ENCODE results near the gene SMARCA1. TPM values are rescaled to one million over a fixed set of nuclear protein-coding genes. Genes with fewer than 3 reads are reported as not detected.

Gene SMARCA1
- total and polyA plus RNA-seq, 2 experiments from 2014 or later: 30.1 to 51.8 TPM

DNA sequence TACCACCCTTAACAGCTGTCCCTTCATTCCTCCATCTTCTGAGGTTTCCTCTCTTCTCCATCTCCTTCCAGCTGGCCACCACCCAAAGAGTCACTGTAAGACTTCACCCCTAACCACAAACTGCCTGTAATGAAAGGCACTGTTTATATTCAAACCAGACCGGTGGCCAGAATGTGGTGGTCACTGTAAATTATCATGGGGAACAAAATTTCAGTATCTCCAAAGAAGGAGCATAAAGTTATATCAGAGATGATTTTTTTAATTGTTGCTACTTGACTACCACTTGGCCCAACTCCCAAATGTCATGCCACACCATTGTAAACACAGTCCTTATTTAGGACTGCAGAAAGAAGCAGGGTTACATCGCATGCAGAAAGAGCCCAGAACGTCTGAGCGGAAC, 44.8 kb downstream of the SMARCA1 start:
- Histone ChIP-seq H3K36me3 (ENCODE audit: insufficient read depth) (peaks cover 5% of the 10 kb centered on the region; the same call in 1 of the 2 replicates), H4K20me1 (replicated peaks; ENCODE audit: insufficient read depth) (no peaks in the 10 kb centered on the region), H2AFZ (no peak overlapping the region), H3K79me2 (replicated peaks; ENCODE audit: insufficient read depth) (no peaks in the 10 kb centered on the region), H3K9me2 (ENCODE audit: insufficient read depth) (no peaks in the 10 kb centered on the region), H3K27me3 (ENCODE audit: insufficient read depth) (no peaks in the 10 kb centered on the region), H3K4me2 (no peak overlapping the region), H3K4me1 (ENCODE audit: insufficient read depth) (no peaks in the 10 kb centered on the region), H3F3A (replicated peaks; ENCODE audit: low read depth) (no peaks in the 10 kb centered on the region), H3K27ac (ENCODE audit: low read depth) (no peak overlapping the region), H3K4me3 (no peak overlapping the region)
- Mint-ChIP-seq H3K4me3 (no peak overlapping the region), H3K9me3 (no peaks in the 10 kb centered on the region), H3K4me1 (no peaks in the 10 kb centered on the region), H3K36me3 (ENCODE audit: low read depth) (peaks cover 16% of the 10 kb centered on the region; the same call in 2 of the 3 replicates), H3K27ac (no peak overlapping the region), H3K27me3 (ENCODE audit: insufficient read depth, low read depth, poor library complexity) (no peaks in the 10 kb centered on the region)
- no peak for TF ChIP-seq CREB1 (CRISPR knock-in tag; IDR thresholded peaks at IDR 0.05; ENCODE audit: low read depth)
- ATAC-seq (no peak), DNase-seq (ENCODE audit: low spot score) (no peak)

- Histone ChIP-seq H4K20me1 (replicated peaks; ENCODE audit: insufficient read depth) (no peaks in the 10 kb centered on the region), H3K4me2 (no peak overlapping the region), H3K27me3 (ENCODE audit: insufficient read depth) (no peaks in the 10 kb centered on the region), H3K4me1 (ENCODE audit: insufficient read depth) (no peaks in the 10 kb centered on the region), H3K9me2 (ENCODE audit: insufficient read depth) (no peaks in the 10 kb centered on the region), H2AFZ (no peak overlapping the region), H3K36me3 (ENCODE audit: insufficient read depth) (0 out of 2 replicates have a peak, but pooled peaks cover 5% of the 10 kb centered on the region), H3F3A (replicated peaks; ENCODE audit: low read depth) (no peaks in the 10 kb centered on the region), H3K4me3 (no peak overlapping the region), H3K27ac (ENCODE audit: low read depth) (no peak overlapping the region), H3K79me2 (replicated peaks; ENCODE audit: insufficient read depth) (no peaks in the 10 kb centered on the region)
- no peak overlapping the region for H3K4me3 Mint-ChIP-seq
- H3K27ac Mint-ChIP-seq: no peak overlapping the region
- H3K9me3 Mint-ChIP-seq: no peaks in the 10 kb centered on the region
- no peaks in the 10 kb centered on the region for H3K4me1 Mint-ChIP-seq
- no peaks in the 10 kb centered on the region for H3K27me3 Mint-ChIP-seq (ENCODE audit: insufficient read depth, low read depth, poor library complexity)
- DNase-seq (ENCODE audit: low spot score) (no peak), ATAC-seq (no peak)
- peaks cover 15% of the 10 kb centered on the region; the same call in 2 of the 3 replicates for H3K36me3 Mint-ChIP-seq (ENCODE audit: low read depth)
- TF ChIP-seq, protein P1, sequence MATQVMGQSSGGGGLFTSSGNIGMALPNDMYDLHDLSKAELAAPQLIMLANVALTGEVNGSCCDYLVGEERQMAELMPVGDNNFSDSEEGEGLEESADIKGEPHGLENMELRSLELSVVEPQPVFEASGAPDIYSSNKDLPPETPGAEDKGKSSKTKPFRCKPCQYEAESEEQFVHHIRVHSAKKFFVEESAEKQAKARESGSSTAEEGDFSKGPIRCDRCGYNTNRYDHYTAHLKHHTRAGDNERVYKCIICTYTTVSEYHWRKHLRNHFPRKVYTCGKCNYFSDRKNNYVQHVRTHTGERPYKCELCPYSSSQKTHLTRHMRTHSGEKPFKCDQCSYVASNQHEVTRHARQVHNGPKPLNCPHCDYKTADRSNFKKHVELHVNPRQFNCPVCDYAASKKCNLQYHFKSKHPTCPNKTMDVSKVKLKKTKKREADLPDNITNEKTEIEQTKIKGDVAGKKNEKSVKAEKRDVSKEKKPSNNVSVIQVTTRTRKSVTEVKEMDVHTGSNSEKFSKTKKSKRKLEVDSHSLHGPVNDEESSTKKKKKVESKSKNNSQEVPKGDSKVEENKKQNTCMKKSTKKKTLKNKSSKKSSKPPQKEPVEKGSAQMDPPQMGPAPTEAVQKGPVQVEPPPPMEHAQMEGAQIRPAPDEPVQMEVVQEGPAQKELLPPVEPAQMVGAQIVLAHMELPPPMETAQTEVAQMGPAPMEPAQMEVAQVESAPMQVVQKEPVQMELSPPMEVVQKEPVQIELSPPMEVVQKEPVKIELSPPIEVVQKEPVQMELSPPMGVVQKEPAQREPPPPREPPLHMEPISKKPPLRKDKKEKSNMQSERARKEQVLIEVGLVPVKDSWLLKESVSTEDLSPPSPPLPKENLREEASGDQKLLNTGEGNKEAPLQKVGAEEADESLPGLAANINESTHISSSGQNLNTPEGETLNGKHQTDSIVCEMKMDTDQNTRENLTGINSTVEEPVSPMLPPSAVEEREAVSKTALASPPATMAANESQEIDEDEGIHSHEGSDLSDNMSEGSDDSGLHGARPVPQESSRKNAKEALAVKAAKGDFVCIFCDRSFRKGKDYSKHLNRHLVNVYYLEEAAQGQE (IDR thresholded peaks at IDR 0.05; ENCODE audit: unreplicated experiment): no peak
- TF ChIP-seq ZNF331 (CRISPR knock-in tag; IDR thresholded peaks at IDR 0.05; ENCODE audit: low read depth): no peak
- TF ChIP-seq EZH2phosphoT487 (IDR thresholded peaks at IDR 0.05; ENCODE audit: unreplicated experiment): no peak
- no peak for TF ChIP-seq POLR2AphosphoS5 (IDR thresholded peaks at IDR 0.05; ENCODE audit: low read depth)
- TF ChIP-seq, protein P2, sequence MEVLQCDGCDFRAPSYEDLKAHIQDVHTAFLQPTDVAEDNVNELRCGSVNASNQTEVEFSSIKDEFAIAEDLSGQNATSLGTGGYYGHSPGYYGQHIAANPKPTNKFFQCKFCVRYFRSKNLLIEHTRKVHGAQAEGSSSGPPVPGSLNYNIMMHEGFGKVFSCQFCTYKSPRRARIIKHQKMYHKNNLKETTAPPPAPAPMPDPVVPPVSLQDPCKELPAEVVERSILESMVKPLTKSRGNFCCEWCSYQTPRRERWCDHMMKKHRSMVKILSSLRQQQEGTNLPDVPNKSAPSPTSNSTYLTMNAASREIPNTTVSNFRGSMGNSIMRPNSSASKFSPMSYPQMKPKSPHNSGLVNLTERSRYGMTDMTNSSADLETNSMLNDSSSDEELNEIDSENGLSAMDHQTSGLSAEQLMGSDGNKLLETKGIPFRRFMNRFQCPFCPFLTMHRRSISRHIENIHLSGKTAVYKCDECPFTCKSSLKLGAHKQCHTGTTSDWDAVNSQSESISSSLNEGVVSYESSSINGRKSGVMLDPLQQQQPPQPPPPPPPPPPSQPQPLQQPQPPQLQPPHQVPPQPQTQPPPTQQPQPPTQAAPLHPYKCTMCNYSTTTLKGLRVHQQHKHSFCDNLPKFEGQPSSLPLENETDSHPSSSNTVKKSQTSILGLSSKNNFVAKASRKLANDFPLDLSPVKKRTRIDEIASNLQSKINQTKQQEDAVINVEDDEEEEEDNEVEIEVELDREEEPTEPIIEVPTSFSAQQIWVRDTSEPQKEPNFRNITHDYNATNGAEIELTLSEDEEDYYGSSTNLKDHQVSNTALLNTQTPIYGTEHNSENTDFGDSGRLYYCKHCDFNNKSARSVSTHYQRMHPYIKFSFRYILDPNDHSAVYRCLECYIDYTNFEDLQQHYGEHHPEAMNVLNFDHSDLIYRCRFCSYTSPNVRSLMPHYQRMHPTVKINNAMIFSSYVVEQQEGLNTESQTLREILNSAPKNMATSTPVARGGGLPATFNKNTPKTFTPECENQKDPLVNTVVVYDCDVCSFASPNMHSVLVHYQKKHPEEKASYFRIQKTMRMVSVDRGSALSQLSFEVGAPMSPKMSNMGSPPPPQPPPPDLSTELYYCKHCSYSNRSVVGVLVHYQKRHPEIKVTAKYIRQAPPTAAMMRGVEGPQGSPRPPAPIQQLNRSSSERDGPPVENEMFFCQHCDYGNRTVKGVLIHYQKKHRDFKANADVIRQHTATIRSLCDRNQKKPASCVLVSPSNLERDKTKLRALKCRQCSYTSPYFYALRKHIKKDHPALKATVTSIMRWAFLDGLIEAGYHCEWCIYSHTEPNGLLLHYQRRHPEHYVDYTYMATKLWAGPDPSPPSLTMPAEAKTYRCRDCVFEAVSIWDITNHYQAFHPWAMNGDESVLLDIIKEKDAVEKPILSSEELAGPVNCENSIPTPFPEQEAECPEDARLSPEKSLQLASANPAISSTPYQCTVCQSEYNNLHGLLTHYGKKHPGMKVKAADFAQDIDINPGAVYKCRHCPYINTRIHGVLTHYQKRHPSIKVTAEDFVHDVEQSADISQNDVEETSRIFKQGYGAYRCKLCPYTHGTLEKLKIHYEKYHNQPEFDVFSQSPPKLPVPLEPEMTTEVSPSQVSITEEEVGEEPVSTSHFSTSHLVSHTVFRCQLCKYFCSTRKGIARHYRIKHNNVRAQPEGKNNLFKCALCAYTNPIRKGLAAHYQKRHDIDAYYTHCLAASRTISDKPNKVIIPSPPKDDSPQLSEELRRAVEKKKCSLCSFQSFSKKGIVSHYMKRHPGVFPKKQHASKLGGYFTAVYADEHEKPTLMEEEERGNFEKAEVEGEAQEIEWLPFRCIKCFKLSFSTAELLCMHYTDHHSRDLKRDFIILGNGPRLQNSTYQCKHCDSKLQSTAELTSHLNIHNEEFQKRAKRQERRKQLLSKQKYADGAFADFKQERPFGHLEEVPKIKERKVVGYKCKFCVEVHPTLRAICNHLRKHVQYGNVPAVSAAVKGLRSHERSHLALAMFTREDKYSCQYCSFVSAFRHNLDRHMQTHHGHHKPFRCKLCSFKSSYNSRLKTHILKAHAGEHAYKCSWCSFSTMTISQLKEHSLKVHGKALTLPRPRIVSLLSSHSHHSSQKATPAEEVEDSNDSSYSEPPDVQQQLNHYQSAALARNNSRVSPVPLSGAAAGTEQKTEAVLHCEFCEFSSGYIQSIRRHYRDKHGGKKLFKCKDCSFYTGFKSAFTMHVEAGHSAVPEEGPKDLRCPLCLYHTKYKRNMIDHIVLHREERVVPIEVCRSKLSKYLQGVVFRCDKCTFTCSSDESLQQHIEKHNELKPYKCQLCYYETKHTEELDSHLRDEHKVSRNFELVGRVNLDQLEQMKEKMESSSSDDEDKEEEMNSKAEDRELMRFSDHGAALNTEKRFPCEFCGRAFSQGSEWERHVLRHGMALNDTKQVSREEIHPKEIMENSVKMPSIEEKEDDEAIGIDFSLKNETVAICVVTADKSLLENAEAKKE (CRISPR knock-in tag; IDR thresholded peaks at IDR 0.05): no peak
- no peak for TF ChIP-seq STAT1 (IDR thresholded peaks at IDR 0.05; ENCODE audit: unreplicated experiment)
- no peak for TF ChIP-seq CTCF (conservative IDR thresholded peaks at IDR 0.05; ENCODE audit: low read depth in 2 of 2)
- TF ChIP-seq JUNB (IDR thresholded peaks at IDR 0.05; ENCODE audit: unreplicated experiment): no peak
- TF ChIP-seq EZH2 (IDR thresholded peaks at IDR 0.05; ENCODE audit: low read depth, unreplicated experiment): no peak
- TF ChIP-seq NANOG (IDR thresholded peaks at IDR 0.05; ENCODE audit: borderline replicate concordance): no peak
- no peak for TF ChIP-seq CREB1 (CRISPR knock-in tag; IDR thresholded peaks at IDR 0.05; ENCODE audit: low read depth)
Observed at GRCh38 chrX:129472116-129472515, 51.2 kb downstream of the SMARCA1 start.
